Tibial nerve (tissue), 4 donors: ENCODE measurements around the gene RPLP1.

Experiments
- CTCF ChIP-seq, 5 experiments: fragments of 200-600 bp in 3 of 5; fragments of 450-650 bp in 2 of 5; sonication (generic) in 3 of 5; IDR thresholded peaks; one replicate each; pipeline ENCODE4 v1.5.1; 2016 to 2019; ENCODE audit warnings: antibody characterized with exemption in 5 of 5, mild to moderate bottlenecking in 3 of 5, moderate library complexity in 2 of 5
- EP300 ChIP-seq, 2 donors: sonication (generic); formaldehyde crosslinking; IDR thresholded peaks; one replicate each; pipeline ENCODE4 v1.6.1; 2017; ENCODE audit warnings: antibody characterized with exemption in 2 of 2, mild to moderate bottlenecking in 1 of 2
- POLR2A ChIP-seq, 2 donors: fragments of 450-650 bp; IDR thresholded peaks; one replicate each; pipeline ENCODE4 v1.6.1; 2017; ENCODE audit warnings: antibody characterized with exemption in 2 of 2, mild to moderate bottlenecking in 2 of 2, moderate library complexity in 2 of 2

GRCh38 chr15:69459066-69459465 is 6.4 kb downstream of the RPLP1 start:
- TF ChIP-seq CTCF (IDR thresholded peaks at IDR 0.05) (no peak), POLR2A (IDR thresholded peaks at IDR 0.05) (no peak), EP300 (IDR thresholded peaks at IDR 0.05) (no peak)
